Embryonic facial prominence (tissue), 1 donor: ENCODE data around the gene RAD23B.

Experiments used
- DNase-seq: peaks from one replicate; pipeline ENCODE4 v3.0.0-alpha.2; 2016; ENCODE audit errors: extremely low spot score

Gene RAD23B

DNA sequence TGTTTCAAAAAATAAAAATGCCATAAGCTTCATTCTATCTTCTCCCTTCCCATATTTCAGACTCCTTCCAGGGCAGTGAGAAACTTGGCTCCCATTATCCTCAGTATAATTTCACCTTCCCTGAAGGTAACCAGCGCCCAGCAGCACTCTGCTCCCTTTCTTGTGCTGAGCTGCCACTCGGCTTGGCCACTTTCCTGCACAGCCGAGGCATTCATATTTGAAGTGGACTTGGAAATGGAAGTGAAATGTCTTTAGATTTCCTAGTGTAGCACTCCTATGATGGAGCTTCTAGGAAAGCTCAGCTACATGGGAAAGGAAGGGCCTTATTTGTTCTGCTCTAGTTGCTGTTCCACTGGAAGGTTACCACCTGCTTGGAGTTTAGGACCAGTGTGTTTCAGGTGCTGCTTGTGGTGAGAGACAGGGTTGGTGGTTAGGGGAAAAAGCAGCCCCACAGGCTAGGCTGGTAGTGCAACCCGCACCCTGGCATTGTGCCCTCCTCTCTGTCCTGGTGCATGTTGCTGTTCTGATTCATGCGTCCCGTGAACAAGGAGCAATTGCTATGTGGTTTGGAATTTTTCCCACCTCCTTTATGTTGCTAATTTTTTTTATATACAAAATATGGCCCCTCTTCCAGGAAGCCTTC is 53.8 kb downstream of the RAD23B start:
- no peak for DNase-seq

DNA sequence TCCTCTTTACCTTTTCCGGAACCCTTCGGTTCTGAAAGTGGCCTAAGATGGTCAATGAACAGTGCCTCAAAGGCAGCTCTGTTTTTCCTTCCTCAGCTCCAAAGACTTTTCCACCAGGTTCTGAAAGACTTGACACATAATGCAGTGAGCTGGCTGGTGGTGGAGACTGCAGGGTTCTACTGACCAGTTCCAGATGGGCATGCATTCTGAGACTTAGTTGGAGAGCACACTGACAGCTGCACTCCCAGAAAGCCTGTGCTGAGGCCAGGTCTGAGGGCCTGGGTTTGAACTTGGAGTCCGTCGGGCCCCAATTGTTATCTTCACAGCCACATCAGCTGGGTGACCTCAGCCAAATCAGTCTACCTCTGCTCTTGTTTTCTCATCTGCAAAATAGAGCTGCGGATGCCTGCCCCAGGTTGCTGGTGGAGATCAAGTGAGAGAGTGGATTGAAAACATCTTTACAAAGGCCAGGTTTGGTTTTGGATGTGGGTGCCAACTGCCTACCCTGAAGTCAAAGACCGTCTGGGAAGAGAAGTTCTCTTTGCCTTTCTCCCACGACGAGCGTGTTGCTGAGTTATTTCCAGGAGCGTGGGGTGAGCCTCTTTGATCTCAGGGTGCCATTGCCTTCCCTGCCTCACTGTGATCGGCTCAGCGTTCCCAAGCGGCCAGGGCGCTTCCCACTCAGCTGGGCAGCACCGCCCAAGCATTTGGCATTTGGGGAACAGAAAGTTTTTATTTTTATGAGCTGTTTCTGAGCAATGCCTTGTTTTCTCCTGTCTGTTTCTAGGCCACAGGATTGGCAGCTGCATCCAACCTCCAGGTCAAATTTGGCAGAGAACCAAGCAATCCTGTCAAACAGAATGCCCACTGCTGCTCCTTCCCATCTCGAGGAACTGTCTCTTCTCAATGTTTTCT is 54.9 kb downstream of the RAD23B start:
- DNase-seq = no peak

- DNase-seq = no peak
Observed at GRCh38 chr9:107338911-107339659, 56.0 kb downstream of the RAD23B start.

DNA sequence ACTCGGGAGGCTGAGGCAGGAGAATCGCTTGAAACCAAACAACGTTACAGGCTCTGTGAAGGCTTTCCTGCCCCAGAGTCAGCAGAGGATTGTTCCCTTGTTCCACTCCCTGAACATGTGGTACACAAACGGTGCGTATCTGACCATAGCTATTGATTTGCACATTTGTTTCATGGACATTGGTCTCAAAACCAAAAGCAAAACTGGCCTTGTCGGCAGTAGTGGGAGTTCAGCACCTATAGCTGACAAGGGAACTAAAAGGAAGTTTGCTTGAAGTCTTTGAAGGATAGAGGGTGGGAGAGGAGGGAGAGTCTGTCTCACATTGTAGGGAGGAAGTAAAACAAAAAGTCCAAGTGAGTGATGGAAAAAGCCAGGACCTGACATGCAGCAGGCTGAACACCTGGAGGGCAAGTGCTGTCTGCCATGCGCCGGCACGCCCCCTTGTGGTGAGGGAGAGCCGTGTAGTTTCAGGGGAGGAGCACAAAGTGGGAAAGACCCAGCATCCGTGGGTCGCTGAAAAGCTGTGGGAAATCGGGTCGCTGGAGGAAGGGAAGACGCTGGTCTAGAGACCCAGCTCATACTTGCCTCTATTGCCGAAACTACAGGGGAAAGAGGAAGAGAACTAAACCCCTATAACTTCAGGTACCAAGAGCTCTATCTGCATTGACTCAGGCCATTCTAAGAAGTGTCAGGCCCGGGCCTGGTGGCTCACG is 58.0 kb downstream of the RAD23B start:
- no peak for DNase-seq

DNA sequence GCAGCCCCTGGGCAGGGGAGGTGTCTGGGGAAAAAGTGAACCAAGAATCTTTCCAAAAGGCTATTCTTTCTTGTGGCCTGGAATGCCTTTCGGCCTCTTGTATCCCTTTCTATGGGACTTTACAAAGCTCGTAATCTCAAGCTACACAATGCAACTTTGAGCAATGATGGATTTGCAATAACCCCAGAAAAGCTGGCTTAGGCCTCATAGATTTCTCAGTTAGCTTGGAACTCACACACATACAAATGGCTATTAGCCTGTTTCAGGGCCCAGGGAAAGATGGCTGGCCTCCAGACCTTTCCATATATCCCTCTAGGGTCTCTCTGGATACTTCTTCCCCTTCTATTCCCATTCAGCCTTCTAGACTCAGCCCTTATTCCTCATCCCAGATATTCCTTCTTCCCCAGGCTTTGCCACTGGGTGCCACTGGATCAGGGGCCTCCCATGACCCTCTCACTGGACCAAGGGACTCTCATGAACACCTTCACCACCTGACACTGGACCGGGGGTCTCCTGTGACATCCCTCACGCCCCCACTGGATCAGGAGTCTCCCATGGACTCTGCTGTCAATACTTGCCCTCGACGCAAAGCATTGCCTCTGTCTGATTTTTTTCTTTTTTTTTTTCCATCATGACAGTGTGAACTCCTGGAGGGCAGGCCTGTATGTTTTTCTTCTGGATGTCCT is 59.5 kb downstream of the RAD23B start:
- no peak for DNase-seq

- DNase-seq = no peak
Observed at GRCh38 chr9:107345327-107345726, 62.2 kb downstream of the RAD23B start.

DNA sequence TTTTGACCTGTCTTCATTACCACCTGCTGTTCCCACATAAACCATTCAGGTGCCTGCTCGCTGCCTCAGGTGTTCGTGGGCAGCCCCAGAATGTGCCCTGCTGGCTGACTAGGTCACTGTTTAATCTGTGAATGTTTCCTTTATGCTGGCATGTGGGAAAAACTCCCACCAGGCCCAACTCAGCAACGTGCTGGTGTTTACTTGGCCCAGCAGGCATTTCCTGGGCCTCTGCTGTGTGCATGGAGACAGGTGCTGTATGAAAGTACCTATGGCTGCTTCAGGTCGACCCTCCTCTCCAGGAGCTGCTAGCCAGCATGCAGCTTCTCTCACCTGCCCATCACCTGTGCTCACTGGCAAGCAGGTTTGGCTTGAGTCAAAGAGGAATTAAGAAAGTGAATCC is 65.8 kb downstream of the RAD23B start:
- DNase-seq = no peak

DNA sequence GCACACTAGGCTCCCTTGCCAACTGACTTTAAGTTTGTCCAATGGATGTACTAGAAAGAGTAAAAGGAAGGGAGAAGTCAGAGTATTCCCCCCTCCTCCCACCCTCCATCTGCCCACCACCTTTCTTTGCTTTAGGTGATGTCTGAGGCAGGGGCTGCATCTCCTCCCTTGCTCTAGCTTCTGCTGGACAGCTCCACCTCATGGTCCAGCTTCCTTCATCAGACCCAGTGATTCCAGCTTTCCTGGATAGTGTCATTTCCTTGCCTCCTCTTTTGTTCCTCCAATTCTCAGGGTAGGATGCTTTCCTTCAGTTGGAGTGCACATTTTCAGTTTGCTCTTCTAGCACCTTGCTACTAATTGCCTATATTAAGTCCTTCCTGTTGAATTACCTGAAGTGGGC is 67.4 kb downstream of the RAD23B start:
- no peak for DNase-seq

GRCh38 chr9:107351382-107352045 is 68.4 kb downstream of the RAD23B start:
- DNase-seq = no peak

GRCh38 chr9:107355394-107355793 is 72.3 kb downstream of the RAD23B start:
- DNase-seq = no peak

GRCh38 chr9:107358986-107359385 is 75.9 kb downstream of the RAD23B start:
- DNase-seq = no peak

- DNase-seq = no peak
Observed at GRCh38 chr9:107360098-107360497, 77.0 kb downstream of the RAD23B start.

- DNase-seq = no peak
Observed at GRCh38 chr9:107361816-107362215, 78.7 kb downstream of the RAD23B start.

- no peak for DNase-seq
Observed at GRCh38 chr9:107363516-107364152, 80.6 kb downstream of the RAD23B start.

GRCh38 chr9:107367727-107368502 is 84.8 kb downstream of the RAD23B start:
- no peak for DNase-seq

GRCh38 chr9:107368696-107369095 is 85.6 kb downstream of the RAD23B start:
- no peak for DNase-seq

DNA sequence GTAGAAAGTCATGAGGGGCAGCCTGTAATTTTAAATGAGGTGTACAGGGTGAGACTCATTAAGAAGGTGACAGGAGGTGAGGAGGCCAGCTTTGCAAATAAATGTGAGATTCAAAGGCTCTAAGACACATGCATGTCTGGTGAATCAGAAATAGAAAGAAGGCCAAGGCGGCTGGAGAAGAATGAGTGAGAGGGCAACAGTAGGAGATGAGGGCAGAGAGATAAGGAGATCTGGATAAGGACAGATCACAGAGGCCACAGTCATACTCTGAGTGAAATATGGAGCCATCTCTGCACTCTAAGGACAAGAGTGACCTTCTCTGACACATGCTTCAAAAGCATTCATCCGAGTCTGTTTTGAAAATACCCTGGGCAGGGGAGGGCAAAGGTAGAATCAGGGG is 90.7 kb downstream of the RAD23B start:
- no peak for DNase-seq

GRCh38 chr9:107375001-107375400 is 91.9 kb downstream of the RAD23B start:
- no peak for DNase-seq

GRCh38 chr9:107375651-107376369 is 92.7 kb downstream of the RAD23B start:
- no peak for DNase-seq
